Kidney (tissue), 14 donors: ENCODE results near the gene NBL1. TPM values are rescaled to one million over a fixed set of nuclear protein-coding genes. Genes with fewer than 3 reads are reported as not detected.

Experiments used
- DNase-seq, 5 donors: peaks; one replicate each; pipeline ENCODE4 v3.0.0-alpha.2; 2013 to 2020
- FAIRE-seq: peaks from 2 replicates; lab custom pipeline; 2012; peaks lifted over from hg19 to GRCh38; lab: Jason Lieb, UNC
- H3K27ac ChIP-seq, 2 donors: one replicate each; pipeline ENCODE4 v1.7.0; 2013; ENCODE audit warnings: low read depth in 2 of 2, low read length in 2 of 2, inconsistent platforms in 1 of 2
- H3K27me3 ChIP-seq: one replicate; pipeline ENCODE4 v1.7.1; 2013; ENCODE audit warnings: low read length, inconsistent platforms; ENCODE audit not compliant: control insufficient read depth, insufficient read depth
- H3K36me3 ChIP-seq, 3 donors: one replicate each; pipeline versions ENCODE4 v1.7.0 to v1.7.1; 2013; ENCODE audit warnings: low read length in 3 of 3, control low read depth in 1 of 3, inconsistent platforms in 1 of 3; ENCODE audit not compliant: insufficient read depth in 3 of 3, control insufficient read depth in 2 of 3
- H3K4me1 ChIP-seq, 3 donors: one replicate each; pipeline versions ENCODE4 v1.7.0 to v1.7.1; 2013; ENCODE audit warnings: low read length in 3 of 3, inconsistent platforms in 1 of 3, low read depth in 1 of 3; ENCODE audit not compliant: control insufficient read depth in 2 of 3, insufficient read depth in 2 of 3
- H3K4me3 ChIP-seq, 3 donors: one replicate each; pipeline versions ENCODE4 v1.7.0 to v1.8.1; 2013; ENCODE audit warnings: low read length in 3 of 3, control low read depth in 1 of 3, inconsistent platforms in 1 of 3
- H3K9ac ChIP-seq, 3 donors: one replicate each; pipeline versions ENCODE4 v1.7.0 to v1.7.1; 2013; ENCODE audit warnings: low read length in 3 of 3, control low read depth in 1 of 3, inconsistent platforms in 1 of 3
- H3K9me3 ChIP-seq, 3 donors: one replicate each; pipeline versions ENCODE4 v1.7.0 to v1.7.1; 2013; ENCODE audit warnings: low read length in 3 of 3, control low read depth in 1 of 3, inconsistent platforms in 1 of 3; ENCODE audit not compliant: control insufficient read depth in 2 of 3, insufficient read depth in 1 of 3
- CTCF ChIP-seq: IDR thresholded peaks from 3 replicates; pipeline ENCODE4 v1.5.1; 2012; ENCODE audit warnings: mild to moderate bottlenecking, moderate library complexity, borderline replicate concordance; ENCODE audit not compliant: insufficient read depth; ENCODE audit errors: extremely low read depth
- intact Hi-C: fragments of 100-400 bp; cut with DNase I; formaldehyde crosslinking; loops from one replicate; pipeline ENCODE4 v1.11.1; 2022
- polyA plus RNA-seq: library from polyadenylated mRNA; stranded (reverse); fragments of 350-450 nt; fragmentation: Illumina TruSeq; extraction: RNeasy Lipid Tissue Mini Kit (QIAGEN cat#74804); gene quantifications from one replicate; pipeline ENCODE4 v1.2.3, GENCODE V29; 2014; ENCODE audit warnings: low read depth, low replicate concordance; ENCODE audit not compliant: insufficient read depth
- total RNA-seq: library from RNA; stranded (reverse); fragmentation: NEBNext Ultra II Directional; extraction: Animal tissue kit (Norgen Biotek cat#: 25700); gene quantifications from one replicate; pipeline ENCODE4 v1.2.1, GENCODE V29; 2021
- donor health status: control.
- donor health status: control.
- donor health status: control.
- donor health status: control.
- donor health status: control.
- donor health status: DM: yes; HTN: yes; CAD: no.
- donor health status: Normal renal cell carcinoma (clear cell type).

NBL1 gene
- total and polyA plus RNA-seq, 2 donors from 2014 or later, result 47.4 to 141 TPM

DNA sequence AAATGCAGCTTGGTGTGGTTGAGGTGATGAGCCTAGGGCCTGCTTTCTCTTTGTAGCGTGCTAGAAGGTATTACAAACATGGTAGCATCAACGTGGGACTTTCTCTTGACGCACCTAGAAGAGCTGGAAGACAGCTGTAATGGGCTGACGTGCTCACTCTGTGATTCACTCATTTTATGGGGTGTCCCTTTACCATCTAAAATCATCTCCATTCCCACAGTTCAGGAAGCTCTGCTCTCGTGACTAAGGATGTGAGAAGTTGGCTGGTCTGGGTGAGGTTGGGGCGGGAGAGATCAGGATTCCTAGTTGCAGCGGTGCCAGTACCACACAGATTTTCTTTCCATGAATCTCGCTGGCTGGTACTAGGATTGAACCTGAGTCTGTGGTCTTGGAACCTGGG is 24.8 kb downstream of the NBL1 start:
- FAIRE-seq (no peak), DNase-seq (no peak)
- no peak overlapping the region for H3K9ac ChIP-seq
- no peak for TF ChIP-seq CTCF
- intact Hi-C loops, result no loop called here
- no peak overlapping the region for H3K4me3 ChIP-seq
- H3K9me3 ChIP-seq, result no peaks in the 10 kb centered on the region
- H3K27ac ChIP-seq, result no peak overlapping the region
- H3K36me3 ChIP-seq, result no peaks in the 10 kb centered on the region
- peaks cover 6% of the 10 kb centered on the region for H3K27me3 ChIP-seq
- H3K4me1 ChIP-seq, result no peaks in the 10 kb centered on the region

- Histone ChIP-seq H3K9me3 (no peaks in the 10 kb centered on the region), H3K9ac (no peak overlapping the region), H3K27ac (no peak overlapping the region), H3K36me3 (no peaks in the 10 kb centered on the region), H3K27me3 (no peaks in the 10 kb centered on the region), H3K4me3 (no peak overlapping the region), H3K4me1 (no peaks in the 10 kb centered on the region)
- intact Hi-C loops, result no loop called here
- no peak for TF ChIP-seq CTCF
- DNase-seq (no peak), FAIRE-seq (no peak)
Measured at GRCh38 chr1:19670787-19671186, 26.7 kb downstream of the NBL1 start.

GRCh38 chr1:19672237-19672636 is 28.1 kb downstream of the NBL1 start:
- H3K27me3 ChIP-seq, result no peaks in the 10 kb centered on the region

More at GRCh38 chr1:19672237-19672636, 28.1 kb downstream of the NBL1 start:
- Histone ChIP-seq H3K36me3 (no peaks in the 10 kb centered on the region), H3K9ac (no peak overlapping the region), H3K4me1 (no peaks in the 10 kb centered on the region), H3K27ac (no peak overlapping the region), H3K9me3 (no peaks in the 10 kb centered on the region), H3K4me3 (no peak overlapping the region)
- DNase-seq, result no peak
- TF ChIP-seq CTCF, result no peak
- intact Hi-C loops, result no loop called here
- FAIRE-seq, result no peak
